Measurements from ENCODE around the gene PRICKLE2. TPM values are rescaled to one million over a fixed set of nuclear protein-coding genes. Genes with fewer than 3 reads are reported as not detected.
A peak's percentile ranks its signal among the peaks of the same experiment; 100 is the strongest.

Gene PRICKLE2
- total RNA-seq, 1 experiment from 2014 or later = 4.2 TPM

DNA sequence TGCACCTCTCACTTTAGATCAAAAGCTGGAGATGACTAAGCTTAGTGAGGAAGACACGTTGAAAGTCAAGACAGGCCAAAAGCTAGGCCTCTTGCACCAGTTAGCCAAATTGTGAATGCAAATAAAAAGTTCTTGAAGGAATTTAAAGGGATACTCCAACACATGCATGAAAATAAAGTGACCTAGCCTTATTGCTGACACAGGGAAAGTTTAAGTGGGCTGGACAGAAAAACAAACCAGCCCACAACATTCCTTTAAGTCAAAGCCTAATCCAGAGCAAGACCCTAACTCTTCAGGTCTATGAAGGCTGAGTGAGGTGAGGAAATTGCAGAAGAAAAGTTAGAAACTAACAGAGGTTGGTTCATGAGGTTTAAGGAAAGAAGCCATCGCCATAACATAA lies 101.3 kb downstream of the PRICKLE2 start:
- H3K9me3 ChIP-seq = no peaks in the 10 kb centered on the region
- 0 out of 2 replicates have a peak, but pooled peaks cover 4% of the 10 kb centered on the region for H3K4me1 ChIP-seq
- DNase-seq = no peak
- Mint-ChIP-seq H3K4me1 (ENCODE audit: low read depth, unreplicated experiment) (peaks cover 8% of the 10 kb centered on the region), H3K4me3 (ENCODE audit: unreplicated experiment) (no peak overlapping the region), H3K27me3 (ENCODE audit: insufficient read depth, unreplicated experiment) (no peaks in the 10 kb centered on the region), H3K36me3 (ENCODE audit: insufficient read depth, unreplicated experiment) (no peaks in the 10 kb centered on the region), H3K27ac (ENCODE audit: unreplicated experiment) (no peak overlapping the region), H3K9me3 (ENCODE audit: unreplicated experiment) (peaks cover 5% of the 10 kb centered on the region)
- H3K36me3 ChIP-seq (ENCODE audit: control insufficient read depth, insufficient read depth, low read length) = no peaks in the 10 kb centered on the region
- ChIA-PET POLR2A (no interaction called here), CTCF (no interaction called here)
- H3K27me3 ChIP-seq (replicated peaks; ENCODE audit: control insufficient read depth, insufficient read depth, low read length) = no peaks in the 10 kb centered on the region
- no peak overlapping the region for H3K4me3 ChIP-seq (ENCODE audit: low read depth, low read length)
- intact Hi-C loops (cut with micrococcal nuclease; ENCODE audit: unreplicated experiment) = no loop called here
- TF ChIP-seq, protein P1, sequence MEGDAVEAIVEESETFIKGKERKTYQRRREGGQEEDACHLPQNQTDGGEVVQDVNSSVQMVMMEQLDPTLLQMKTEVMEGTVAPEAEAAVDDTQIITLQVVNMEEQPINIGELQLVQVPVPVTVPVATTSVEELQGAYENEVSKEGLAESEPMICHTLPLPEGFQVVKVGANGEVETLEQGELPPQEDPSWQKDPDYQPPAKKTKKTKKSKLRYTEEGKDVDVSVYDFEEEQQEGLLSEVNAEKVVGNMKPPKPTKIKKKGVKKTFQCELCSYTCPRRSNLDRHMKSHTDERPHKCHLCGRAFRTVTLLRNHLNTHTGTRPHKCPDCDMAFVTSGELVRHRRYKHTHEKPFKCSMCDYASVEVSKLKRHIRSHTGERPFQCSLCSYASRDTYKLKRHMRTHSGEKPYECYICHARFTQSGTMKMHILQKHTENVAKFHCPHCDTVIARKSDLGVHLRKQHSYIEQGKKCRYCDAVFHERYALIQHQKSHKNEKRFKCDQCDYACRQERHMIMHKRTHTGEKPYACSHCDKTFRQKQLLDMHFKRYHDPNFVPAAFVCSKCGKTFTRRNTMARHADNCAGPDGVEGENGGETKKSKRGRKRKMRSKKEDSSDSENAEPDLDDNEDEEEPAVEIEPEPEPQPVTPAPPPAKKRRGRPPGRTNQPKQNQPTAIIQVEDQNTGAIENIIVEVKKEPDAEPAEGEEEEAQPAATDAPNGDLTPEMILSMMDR (IDR thresholded peaks at IDR 0.05; ENCODE audit: insufficient read depth in 1 of 2, low read depth in 1 of 2, low read length in 1 of 2, severe bottlenecking in 1 of 2, unreplicated experiment in 1 of 2) = no peak
- BruUV-seq (replicated peaks) = no TSS peak

DNA sequence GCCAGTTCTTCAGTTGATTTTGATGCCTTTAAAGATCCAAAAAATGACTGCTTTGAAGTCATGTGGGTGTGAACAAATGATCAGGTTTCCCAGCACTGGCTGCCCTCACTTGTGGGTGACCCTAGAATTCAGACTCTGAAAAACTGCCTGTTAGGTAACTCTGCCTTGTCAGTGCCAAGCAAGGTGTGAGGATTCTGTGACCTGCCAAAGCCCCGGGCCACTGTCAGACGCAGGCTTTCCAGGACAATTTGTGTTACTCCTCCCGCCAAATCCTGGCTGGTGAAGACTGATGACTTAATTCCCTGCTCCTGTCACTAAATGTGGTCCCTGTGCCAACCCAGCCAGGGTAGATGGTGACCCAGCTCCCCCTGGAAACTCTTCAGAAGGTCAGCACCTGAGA lies 102.8 kb downstream of the PRICKLE2 start:
- no peak for DNase-seq
- no peaks in the 10 kb centered on the region for H3K27me3 Mint-ChIP-seq (ENCODE audit: insufficient read depth, unreplicated experiment)
- H3K4me3 Mint-ChIP-seq (ENCODE audit: unreplicated experiment) = no peak overlapping the region
- peaks cover 10% of the 10 kb centered on the region for H3K9me3 Mint-ChIP-seq (ENCODE audit: unreplicated experiment)
- TF ChIP-seq, protein P1 (IDR thresholded peaks at IDR 0.05; ENCODE audit: insufficient read depth in 1 of 2, low read depth in 1 of 2, low read length in 1 of 2, severe bottlenecking in 1 of 2, unreplicated experiment in 1 of 2) = no peak
- BruUV-seq (replicated peaks) = no TSS peak
- ChIA-PET CTCF (no interaction called here), POLR2A (no interaction called here)
- H3K27me3 ChIP-seq (replicated peaks; ENCODE audit: control insufficient read depth, insufficient read depth, low read length) = no peaks in the 10 kb centered on the region
- H3K4me1 Mint-ChIP-seq (ENCODE audit: low read depth, unreplicated experiment) = peaks cover 8% of the 10 kb centered on the region
- no peaks in the 10 kb centered on the region for H3K9me3 ChIP-seq
- 0 out of 2 replicates have a peak, but pooled peaks cover 4% of the 10 kb centered on the region for H3K4me1 ChIP-seq
- intact Hi-C loops (cut with micrococcal nuclease; ENCODE audit: unreplicated experiment) = no loop called here
- no peaks in the 10 kb centered on the region for H3K36me3 ChIP-seq (ENCODE audit: control insufficient read depth, insufficient read depth, low read length)
- H3K4me3 ChIP-seq (ENCODE audit: low read depth, low read length) = no peak overlapping the region
- no peak overlapping the region for H3K27ac Mint-ChIP-seq (ENCODE audit: unreplicated experiment)
- no peaks in the 10 kb centered on the region for H3K36me3 Mint-ChIP-seq (ENCODE audit: insufficient read depth, unreplicated experiment)

DNA sequence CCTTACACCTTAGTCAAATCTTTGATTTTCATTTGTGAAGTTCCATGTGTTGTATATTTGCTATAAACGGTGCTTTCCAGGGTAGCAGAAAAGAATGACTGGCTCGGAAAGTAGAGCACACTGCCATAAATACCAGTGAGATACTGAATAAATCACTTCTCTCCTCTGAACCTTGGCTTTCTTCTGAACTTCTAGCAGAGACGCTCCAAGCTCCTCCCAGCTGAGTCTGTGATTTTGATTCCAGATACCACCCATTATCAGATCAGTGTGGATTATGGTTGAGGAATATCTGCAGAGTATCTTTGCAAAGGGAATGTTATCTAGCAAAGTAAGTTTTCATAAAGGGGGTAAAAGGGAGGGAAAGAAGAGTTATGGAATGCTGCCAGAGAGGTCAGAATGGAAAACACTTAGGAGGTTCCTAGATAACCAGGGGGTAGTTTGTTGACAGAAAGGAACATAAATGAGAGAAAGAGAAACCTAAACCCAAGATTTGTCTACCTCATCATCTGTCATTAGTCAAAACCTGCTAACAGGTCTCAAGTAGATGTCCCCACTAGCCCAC lies 103.4 kb downstream of the PRICKLE2 start:
- no TSS peak for BruUV-seq (replicated peaks)
- H3K27me3 ChIP-seq (replicated peaks; ENCODE audit: control insufficient read depth, insufficient read depth, low read length) = no peaks in the 10 kb centered on the region

More for the DNA sequence above, 103.4 kb downstream of the PRICKLE2 start:
- Mint-ChIP-seq H3K27ac (ENCODE audit: unreplicated experiment) (peak overlapping the region; percentile 22), H3K4me1 (ENCODE audit: low read depth, unreplicated experiment) (peaks cover 8% of the 10 kb centered on the region), H3K27me3 (ENCODE audit: insufficient read depth, unreplicated experiment) (no peaks in the 10 kb centered on the region), H3K4me3 (ENCODE audit: unreplicated experiment) (no peak overlapping the region), H3K36me3 (ENCODE audit: insufficient read depth, unreplicated experiment) (no peaks in the 10 kb centered on the region), H3K9me3 (ENCODE audit: unreplicated experiment) (peaks cover 10% of the 10 kb centered on the region)
- H3K36me3 ChIP-seq (ENCODE audit: control insufficient read depth, insufficient read depth, low read length) = no peaks in the 10 kb centered on the region
- no peak for DNase-seq
- no peak overlapping the region for H3K4me3 ChIP-seq (ENCODE audit: low read depth, low read length)
- 0 out of 2 replicates have a peak, but pooled peaks cover 4% of the 10 kb centered on the region for H3K4me1 ChIP-seq
- intact Hi-C loops (cut with micrococcal nuclease; ENCODE audit: unreplicated experiment) = no loop called here
- no peaks in the 10 kb centered on the region for H3K9me3 ChIP-seq
- ChIA-PET POLR2A (no interaction called here), CTCF (no interaction called here)
- TF ChIP-seq, protein P1 (IDR thresholded peaks at IDR 0.05; ENCODE audit: insufficient read depth in 1 of 2, low read depth in 1 of 2, low read length in 1 of 2, severe bottlenecking in 1 of 2, unreplicated experiment in 1 of 2) = no peak
